ENCODE data around the gene CGGBP1.

CGGBP1 gene, protein sequence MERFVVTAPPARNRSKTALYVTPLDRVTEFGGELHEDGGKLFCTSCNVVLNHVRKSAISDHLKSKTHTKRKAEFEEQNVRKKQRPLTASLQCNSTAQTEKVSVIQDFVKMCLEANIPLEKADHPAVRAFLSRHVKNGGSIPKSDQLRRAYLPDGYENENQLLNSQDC

DNA sequence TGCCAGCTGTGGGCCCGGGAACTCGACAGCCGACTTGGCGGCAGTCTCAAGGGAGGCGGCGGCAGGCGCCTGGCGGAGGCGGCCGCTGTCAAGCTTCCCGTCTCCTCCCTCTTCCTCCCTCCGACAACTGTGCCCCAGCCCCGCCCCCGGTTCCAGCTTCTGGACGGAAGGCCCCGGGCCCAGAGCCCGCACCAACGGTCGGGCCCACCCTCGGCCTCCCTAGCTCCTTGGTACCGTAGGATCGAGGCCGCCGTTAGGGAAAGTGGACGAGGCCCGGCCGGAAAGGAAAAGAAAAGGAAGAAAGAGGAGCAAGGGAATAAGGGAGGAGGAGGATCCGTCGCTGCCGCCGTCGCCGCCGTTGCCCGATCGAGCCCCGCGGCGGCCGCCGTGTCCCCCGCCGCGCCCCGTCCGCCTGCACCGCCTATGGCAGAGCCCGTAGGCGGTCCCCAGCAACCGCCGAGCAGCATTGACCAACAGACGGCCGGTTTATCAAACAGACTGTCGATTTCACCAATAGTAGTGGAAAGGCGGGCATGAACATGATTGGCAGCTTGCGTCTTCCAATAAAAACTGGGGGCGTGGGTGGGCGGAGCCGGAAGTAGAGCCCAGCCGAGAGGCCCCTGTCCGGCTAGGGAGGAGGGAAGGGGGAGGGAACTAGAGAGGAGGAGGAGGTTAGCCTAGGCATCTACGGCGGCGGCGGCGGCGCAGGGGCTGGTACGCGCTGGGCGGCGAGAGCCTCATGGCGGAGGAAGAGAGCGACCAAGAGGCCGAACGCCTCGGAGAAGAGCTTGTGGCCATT lies at the start of gene CGGBP1, which contains the start of gene ZNF654:
CGGBP1 (minus strand) TSS at position 425 of the 799 bp plus-strand sequence. CDS start 3,029 bp downstream, outside the sequence.
ZNF654 (plus strand) TSS at position 675 of the 799 bp plus-strand sequence; CDS start at position 740, 65 bp downstream.
- peak; percentile 100 for DNase-seq

DNA sequence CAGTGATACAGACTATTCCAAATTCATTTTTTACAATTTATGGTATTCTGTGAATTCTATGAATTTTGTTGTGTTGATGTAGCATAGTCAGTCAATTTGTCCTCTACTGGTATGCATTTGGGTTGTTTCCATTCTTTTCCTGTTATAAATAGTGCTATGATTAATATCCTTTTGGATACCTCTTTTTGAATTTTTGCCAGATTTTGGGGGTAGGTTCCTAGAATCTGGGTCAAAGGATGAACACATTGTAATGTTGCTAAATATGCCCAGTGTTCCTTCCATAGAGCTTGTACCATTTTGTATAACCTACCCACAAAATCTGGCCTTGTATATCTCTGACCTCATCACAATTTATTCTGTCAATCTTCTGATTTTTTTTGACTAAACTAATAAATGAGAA lies 46.5 kb upstream of the CGGBP1 start:
- DNase-seq, result no peak

DNA sequence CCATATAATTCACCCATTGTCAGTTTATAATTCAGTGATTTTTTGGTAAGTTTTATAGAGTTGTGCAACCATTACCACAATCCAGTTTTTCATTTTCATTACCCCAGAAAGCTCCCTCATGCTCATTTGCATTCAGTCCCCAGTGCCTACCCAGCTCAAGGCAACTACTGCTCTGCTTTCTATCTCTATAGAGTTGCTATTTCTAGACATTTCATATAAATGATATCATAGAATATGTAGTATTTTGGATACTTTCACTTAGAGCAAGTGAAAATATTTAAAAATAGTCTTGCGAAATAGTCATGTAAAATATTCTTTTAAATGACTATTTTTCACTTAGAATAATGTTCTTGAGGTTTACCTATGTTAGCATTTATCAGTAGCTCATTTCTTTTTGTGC lies 42.3 kb upstream of the CGGBP1 start:
- no peak for DNase-seq

DNA sequence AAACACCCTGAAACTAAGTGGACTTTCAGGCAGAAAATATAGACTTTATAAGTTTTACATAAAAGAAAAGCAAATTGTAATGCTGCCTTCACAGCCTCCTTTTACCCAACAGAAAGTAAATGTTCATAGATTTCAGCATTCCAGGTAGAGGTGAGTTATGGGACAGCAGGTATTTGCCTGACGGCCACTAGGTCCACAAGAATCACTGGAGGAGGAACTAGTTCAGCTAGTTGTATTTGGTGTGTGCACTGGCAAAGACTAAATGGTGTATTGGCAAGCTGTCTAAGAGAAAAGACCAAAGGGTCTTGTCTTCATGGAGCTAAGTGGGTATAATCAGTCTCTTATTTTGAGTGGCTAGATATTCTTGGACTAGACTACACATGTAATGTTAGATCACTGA lies 34.5 kb upstream of the CGGBP1 start:
- DNase-seq, result no peak

DNA sequence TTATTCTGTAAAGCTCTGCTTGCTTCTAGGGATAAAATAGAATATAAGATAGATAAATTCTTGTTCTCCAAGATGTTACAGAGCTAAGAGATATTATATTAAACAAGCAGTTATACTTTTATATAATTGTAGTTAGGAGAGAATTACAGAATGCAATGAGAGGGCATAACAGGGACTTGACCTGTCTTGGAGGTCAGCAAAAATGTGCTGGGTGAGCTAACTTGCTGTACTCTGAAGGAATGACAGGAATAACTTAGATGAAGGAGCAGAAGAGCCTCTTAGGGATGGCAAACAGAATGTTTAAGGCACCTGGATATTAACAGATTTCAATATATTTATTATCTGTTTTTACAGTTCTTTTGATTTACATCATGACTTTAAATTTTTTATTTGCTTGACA lies 33.5 kb upstream of the CGGBP1 start:
- no peak for DNase-seq

DNA sequence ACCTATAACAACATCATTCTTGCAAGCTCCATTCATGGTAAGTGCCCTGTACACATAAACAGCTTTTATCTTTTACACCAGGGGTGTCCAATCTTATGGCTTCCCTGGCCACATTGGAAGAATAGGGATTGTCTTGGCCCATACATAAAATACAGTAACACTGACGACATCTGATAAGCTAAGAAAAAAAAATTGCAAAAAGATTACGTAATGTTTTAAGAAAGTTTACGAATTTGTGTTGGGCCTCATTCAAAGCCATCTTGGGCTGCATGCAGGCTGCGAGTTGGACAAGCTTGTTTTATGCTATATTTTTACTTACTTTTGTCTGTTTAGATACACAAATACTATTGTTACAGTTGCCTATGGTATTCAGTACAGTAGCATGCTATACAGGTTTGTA lies 31.9 kb upstream of the CGGBP1 start:
- no peak for DNase-seq

DNA sequence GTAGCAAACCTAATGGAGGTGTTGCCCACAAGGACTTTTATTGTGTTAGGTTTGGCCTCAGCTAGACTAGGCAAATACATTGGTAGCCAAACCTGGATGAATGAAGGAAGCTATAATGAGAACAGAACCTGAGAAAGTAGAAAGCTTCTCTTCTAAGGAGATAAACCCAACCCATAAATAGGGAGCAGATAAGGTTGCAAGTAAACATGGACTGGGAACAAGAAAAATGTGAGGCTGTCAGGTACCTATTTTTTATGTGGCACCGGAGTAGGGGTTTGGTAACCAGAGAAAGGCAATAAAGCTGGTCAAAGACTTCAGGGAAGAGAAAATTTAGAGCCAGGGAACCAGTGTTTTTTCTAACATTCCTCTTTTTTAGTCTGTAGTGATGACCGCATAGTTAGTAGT lies 25.3 kb upstream of the CGGBP1 start:
- DNase-seq, result no peak

DNA sequence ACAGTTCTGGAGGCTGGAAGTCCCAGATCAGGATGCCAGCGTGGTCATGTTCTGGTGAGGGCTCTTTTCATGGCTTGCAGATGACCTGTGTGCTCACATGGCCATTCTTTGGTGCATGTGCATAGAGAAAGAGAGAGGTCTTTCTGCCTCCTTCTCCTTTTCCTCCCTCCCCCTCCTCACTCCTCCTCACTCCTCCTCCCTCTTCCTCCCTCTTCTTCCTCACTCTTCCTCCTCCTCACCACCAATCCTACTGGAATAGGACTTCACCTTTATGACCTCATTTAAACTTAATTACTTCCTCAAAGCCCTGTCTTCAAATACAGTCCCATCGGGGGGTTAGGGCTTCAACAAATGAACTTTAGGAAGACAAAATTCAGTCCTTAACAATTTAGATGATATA lies 24.0 kb upstream of the CGGBP1 start:
- DNase-seq, result no peak

DNA sequence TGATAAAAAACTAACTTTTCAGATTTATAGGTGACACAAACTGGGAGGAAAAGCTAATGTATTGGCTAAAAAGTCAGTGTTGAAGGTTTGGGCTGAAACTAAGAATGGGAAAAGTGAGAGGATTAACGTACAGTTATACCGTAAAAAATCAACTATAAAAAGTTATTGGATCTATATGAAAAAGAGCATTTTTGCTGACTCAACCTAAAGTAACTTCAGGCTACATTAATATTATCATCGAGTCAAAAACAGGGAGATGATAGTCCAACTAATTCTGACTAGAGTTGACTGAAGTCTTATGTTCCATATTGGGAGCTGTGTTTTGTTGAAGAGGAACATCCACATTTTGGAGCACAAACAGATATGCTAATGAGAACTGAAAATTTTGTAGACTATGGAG lies 20.1 kb upstream of the CGGBP1 start:
- no peak for DNase-seq

DNA sequence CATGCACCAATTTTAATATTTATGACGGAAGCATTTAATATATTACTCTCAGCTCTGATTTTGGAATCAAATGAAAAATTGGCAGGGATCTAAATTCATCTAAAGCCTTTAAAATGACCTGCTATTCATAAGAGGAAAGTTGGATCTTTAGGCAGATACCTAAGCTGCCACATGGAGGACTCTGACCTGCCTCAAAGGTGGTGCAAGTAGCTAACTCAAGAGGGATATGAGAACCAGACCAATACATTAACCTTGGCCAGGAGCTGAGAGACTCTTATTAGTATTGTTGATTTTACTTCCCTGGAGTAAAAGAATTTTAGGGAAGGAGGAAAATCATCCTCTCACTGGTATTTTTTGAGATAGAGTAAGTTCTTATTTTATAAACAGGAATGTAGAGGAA lies 17.9 kb upstream of the CGGBP1 start:
- DNase-seq, result no peak

DNA sequence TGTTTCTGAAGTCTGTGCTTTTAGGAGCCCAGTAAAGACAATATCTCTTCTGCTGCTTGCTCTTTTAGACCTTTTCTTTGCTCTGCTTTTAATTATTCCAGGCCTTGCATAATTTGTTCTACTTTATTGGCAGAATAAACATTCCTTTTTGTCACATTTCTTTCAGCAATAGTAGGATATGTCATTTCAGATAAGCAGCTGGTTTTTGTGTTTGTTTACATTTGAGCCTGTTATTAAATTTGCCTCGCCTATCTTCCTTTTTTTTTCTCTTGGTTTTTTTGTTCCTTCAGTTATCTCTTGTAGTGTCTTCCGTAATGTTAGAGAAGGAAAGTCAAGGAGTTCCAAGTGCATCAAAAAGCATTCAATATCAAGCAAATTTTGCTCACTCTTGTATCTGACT lies 16.7 kb upstream of the CGGBP1 start:
- no peak for DNase-seq

DNA sequence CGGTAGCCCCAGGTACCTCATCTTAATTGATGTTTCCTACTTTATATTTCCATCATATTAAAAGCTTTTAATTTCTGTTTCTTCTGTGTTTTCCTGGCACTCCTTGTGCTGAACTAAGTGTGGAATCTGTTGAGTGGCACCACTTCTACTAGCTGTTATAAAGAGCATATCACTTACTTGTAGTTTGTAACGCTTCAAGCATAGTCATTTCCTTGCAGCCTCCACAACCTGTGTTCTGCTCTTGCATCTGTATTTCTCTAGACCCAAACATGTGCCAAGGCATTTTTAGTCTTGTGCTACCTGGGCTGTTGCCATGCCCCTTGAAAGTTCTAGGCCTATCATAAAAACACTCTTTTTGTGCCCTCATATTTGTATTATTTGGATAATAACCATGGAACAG lies 16.3 kb upstream of the CGGBP1 start:
- no peak for DNase-seq

DNA sequence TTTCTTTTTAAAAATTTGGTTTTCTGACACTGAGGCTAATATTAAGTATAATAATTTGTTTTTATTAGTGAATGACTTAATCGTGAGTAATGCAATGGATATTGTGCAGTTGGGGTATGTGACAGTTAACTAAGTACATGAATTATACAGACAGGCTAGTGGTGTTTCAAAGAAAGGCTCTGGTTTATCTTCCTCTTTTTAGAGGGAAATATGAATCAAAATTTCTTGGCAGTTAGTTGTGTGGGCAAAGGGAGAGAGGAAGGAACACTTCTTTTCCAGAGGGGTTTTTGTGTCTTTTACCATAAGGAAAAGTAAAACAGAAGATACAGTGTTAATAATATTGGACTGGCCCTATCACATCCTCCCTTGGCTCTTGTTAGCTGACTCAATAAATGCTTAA lies 2.9 kb upstream of the CGGBP1 start:
- no peak for DNase-seq

DNA sequence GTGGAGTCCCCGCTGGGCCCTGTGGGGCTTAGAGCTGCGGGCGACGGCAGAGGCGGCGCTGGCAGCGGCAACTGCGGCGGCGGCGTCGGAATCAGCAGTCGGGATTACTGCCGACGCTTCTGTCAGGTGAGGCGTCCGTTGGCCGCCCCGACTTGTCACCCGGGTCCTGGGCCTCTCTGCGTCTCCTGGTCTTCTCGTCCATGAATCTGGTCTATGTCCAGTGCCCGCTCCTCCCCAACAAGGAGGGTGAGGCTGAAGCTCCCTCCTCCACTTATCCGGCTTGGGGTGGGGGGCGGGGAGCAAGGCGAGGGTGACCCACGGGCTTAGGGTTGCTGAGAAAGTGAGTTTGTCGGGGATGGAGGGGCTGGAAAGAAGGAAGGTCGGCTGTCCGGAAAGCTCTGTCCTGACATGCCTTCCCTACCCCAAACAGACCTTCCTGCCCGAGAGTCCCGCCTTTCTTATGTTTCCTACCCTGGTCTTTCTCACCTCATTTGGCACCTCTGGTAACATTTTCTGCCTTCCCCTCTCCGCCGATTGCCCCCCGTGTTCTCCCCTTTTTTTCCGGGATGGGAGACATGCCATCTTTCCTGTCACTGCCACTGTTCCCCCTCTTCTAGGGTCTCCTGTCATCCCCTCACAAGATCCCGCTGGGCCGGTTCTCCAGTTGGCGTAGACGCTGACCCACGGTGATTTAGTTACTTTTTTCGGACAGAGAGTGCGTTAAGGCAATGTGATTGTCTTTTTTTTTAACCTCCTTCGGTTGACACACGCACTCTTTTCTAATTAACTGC lies 770 bp upstream of the CGGBP1 start:
- DNase-seq, result peak; percentile 44

DNA sequence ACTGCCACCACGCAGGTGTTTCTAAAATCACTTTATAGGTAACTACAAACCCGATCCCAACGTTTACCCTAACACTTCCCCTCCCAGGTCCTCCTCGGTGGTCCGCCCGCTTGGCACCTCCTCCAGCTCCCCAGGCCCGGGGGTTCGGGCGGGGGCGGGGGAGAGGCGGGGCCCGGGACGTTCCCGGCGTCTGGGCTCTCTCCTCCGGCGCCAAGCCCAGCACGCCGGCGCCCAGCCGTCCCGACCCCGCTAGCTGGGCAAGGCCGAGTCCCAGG lies 562 bp downstream of the CGGBP1 start:
- DNase-seq, result no peak

DNA sequence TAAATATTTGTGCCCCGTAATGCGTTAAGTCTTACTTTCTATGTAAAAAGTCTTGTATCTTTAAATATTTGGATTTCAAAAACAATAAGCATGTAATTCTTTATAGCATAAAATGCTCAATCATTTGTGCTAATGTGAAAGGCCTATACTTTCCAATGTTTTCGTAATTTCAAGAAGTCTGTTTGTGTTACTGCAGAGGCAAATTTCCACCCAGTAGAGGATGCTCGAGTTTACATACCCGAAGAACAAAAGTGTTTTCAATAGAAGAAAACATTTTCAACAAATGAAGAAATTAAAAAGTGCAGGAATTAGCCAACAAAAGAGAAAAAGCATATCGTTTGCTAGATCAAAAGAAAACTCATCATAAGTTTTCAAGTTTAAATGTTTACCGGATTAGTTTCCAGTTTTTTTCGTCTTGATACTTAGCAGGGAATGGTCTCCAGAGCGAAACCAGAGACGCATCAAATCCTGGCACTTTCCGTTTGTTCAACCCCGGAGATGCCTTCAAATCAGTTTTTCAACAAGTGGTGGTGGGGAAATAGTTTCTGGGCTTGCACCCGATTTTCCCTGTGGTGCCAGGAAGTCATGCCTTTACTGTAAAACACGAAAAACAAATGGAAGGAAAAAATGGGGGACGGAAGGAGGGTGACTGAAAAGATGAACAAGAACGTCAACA lies 1.0 kb downstream of the CGGBP1 start:
- no peak for DNase-seq

DNA sequence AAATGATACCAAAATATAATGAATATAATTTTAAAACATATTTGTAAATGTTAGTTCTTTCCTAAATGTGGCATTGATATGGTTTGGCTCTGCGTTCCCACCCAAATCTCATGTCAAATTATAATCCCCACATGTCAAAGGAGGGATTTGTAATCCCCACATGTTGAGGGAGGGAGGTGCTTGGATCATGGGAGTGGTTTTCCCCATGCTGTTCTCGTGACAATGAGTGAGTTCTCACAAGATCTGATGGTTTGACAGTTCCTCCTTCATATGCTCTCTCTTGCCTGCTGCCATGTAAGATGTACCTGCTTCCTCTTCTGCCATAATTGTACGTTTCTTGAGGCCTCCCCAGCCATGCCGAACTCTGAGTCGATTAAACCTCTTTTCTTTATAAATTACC lies 12.0 kb downstream of the CGGBP1 start:
- DNase-seq, result no peak

DNA sequence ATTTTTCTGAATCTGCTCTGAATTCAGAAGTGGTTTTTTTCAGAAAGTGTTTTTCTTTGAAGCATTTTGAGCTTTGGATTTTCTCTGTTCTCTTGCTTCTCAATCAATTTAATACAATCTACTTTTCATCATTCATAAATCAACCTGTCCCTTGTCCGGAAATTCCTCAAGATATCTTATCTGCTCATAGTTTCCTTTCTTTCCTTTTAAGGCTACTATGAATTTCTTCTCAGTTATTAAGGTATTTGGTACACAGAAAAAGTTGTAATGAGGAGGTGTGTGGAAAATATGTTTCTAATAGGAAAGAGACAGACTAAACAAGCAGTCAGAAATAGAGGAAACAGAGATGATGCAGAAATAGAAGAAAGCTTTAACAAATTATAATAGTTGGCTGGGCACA lies 14.4 kb downstream of the CGGBP1 start:
- DNase-seq, result no peak

DNA sequence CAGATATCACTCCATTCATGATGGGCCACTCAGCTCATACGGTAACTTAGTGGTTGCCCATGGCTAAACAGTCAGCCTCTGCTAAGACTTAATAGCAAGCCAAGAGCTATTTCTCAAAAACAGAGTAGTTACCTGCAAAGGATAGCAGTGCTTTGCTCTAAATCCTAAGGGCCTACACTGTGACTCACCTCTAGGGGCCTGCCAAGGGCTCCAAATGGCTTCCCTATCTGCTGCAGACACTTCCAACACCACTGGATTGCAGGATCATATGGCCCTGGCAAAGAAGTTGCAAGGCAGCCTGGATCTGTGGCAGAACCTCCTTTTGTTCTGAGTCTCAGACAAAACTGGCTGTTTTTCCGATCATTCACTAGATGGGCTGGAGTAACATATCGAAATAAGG lies 17.8 kb downstream of the CGGBP1 start:
- no peak for DNase-seq

DNA sequence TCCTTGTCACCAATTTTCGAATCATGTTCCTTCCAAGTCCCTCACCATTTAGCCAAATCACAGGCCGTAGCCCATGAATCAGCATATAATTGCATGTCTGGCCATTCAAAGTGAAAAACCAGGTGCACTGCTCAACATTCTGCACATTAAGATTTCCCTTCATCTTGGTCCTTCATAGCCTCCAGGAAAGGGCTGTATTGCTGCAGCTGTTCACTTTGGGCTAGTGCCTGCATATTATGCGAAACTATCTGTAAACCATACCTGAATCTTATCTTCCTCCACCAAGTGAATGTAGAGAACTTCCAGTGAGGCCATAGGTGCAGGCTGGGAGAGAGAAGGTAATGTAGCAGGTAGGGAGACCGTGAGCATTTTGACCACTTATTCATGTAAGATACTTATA lies 18.3 kb downstream of the CGGBP1 start:
- DNase-seq, result no peak

DNA sequence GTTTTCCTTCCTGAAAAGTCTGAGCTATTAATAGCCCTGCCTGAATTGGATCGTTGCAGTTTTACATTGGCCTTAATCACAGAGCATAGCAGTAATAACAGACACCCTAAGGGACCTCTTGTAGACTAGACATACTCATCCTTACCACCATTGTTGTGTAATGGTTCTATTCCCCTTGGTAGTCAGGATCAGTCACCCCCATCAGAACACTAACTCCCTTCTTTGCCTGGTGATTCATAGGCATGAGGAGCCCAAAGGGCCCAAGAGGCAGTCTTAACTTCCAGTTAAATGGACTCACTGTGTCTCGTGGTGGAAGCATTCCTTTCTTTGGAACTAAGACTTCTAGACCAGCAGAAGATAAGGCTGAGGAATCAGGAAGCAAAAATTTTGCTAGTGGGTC lies 20.2 kb downstream of the CGGBP1 start:
- DNase-seq, result no peak

DNA sequence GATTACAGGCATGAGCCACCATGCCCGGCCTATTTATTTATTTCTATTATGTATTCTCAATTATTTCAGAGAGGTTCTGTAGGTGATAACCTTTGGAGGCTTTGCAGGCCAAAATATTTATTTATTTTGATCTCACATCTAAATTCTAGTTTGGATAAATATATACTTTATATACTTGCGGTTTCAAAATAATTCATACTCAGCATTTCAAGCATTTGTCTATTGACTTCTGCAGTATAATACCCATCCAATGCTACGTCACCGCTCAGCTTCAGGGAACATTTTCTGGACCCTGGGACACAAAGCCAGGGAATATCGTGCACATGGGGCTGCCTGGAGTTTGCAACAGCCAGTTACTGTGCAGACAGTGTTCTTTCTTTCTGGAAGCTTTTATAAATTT lies 22.6 kb downstream of the CGGBP1 start:
- DNase-seq, result no peak

DNA sequence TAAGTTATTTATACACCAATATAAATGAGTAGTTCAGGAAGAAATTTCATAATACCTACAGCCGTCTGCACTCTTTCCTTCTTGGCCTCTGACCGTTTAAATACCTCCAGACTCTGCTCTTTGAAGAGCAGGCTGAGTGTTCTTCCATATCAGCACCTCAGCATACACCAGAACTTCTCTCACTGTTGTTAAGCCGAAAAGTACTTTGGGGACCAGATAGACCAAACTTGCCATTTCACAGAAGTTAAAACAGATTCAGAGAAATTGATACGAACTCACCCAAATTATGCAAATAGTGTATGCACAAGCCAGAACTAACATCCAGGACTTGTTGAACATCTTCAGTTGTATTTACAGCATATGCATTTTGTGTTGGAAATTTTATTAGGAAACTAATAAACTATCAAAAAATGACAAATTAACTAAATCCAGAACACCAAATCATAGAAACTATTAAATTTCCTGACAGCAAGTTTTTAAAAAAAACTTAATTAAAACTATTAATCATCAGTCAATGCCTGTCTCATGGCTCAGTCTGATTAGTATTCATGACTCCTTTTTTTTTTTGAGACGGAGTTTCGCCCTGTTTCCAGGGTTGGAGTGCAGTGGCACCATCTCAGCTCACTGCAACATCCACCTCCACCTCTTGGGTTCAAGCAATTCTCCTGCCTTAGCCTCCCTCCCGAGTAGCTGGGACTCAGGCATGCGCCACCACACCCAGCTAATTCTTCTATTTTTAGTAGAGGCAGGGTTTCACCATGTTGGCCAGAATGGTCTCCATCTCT lies 24.1 kb downstream of the CGGBP1 start:
- no peak for DNase-seq
